Loucy (cell line): ENCODE data around the gene OR2A42.
"Not testable (repeated sequence)": the region's sequence is repeated elsewhere in the genome, so short reads cannot be mapped to it uniquely, and the experiment has no call there.

ENCODE experiments used
- EZH2phosphoT487 ChIP-seq: fragments of 200-600 bp; IDR thresholded peaks from 2 replicates; pipeline ENCODE4 v1.6.1; 2018; ENCODE audit warnings: antibody characterized with exemption, mild to moderate bottlenecking, moderate library complexity, borderline replicate concordance
- TF ChIP-seq, protein P1 (sequence below): fragments of 200-600 bp; sonication (generic); conservative IDR thresholded peaks from 2 replicates; pipeline ENCODE4 v1.5.1; 2014; ENCODE audit warnings: mild to moderate bottlenecking, antibody characterized with exemption, low read length

- TF ChIP-seq, protein P1, sequence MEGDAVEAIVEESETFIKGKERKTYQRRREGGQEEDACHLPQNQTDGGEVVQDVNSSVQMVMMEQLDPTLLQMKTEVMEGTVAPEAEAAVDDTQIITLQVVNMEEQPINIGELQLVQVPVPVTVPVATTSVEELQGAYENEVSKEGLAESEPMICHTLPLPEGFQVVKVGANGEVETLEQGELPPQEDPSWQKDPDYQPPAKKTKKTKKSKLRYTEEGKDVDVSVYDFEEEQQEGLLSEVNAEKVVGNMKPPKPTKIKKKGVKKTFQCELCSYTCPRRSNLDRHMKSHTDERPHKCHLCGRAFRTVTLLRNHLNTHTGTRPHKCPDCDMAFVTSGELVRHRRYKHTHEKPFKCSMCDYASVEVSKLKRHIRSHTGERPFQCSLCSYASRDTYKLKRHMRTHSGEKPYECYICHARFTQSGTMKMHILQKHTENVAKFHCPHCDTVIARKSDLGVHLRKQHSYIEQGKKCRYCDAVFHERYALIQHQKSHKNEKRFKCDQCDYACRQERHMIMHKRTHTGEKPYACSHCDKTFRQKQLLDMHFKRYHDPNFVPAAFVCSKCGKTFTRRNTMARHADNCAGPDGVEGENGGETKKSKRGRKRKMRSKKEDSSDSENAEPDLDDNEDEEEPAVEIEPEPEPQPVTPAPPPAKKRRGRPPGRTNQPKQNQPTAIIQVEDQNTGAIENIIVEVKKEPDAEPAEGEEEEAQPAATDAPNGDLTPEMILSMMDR: not testable (repeated sequence)
- not testable (repeated sequence) for TF ChIP-seq EZH2phosphoT487
Measured at GRCh38 chr7:144238530-144239082, 799 bp downstream of the OR2A42 start.
